Natural killer cell (primary cell): ENCODE results near the gene TLL2. TPM values are rescaled to one million over a fixed set of nuclear protein-coding genes. Genes with fewer than 3 reads are reported as not detected.
A peak's percentile ranks its signal among the peaks of the same experiment; 100 is the strongest.

Experiments used
- ATAC-seq, 3 donors: fragments of 150-1000 bp in 2 of 3; fragments of 200-7000 bp in 1 of 3; cut with Tn5 transposase; 1 replicate in 1 of 3; 2 replicates in 2 of 3; pipeline ENCODE4 v1.10.0; 2021; ENCODE audit warnings: mild to moderate bottlenecking in 2 of 3, moderate library complexity in 2 of 3
- DNase-seq, 2 donors: peaks; one replicate each; pipeline versions ENCODE4 v3.0.0 to v3.0.0-alpha.2; 2013 to 2021; ENCODE audit warnings: mixed read lengths in 1 of 2
- H3K27ac ChIP-seq: one replicate; pipeline ENCODE4 v1.5.1; 2013; ENCODE audit warnings: mild to moderate bottlenecking, low read length
- H3K27me3 ChIP-seq: one replicate; pipeline ENCODE4 v1.6.1; 2013; ENCODE audit warnings: low read length; ENCODE audit not compliant: control insufficient read depth, insufficient read depth
- H3K36me3 ChIP-seq: one replicate; pipeline ENCODE4 v1.6.1; 2013; ENCODE audit warnings: low read length; ENCODE audit not compliant: control insufficient read depth, insufficient read depth
- H3K4me1 ChIP-seq: one replicate; pipeline ENCODE4 v1.6.1; 2013; ENCODE audit warnings: low read length; ENCODE audit not compliant: control insufficient read depth, insufficient read depth
- H3K4me3 ChIP-seq: one replicate; pipeline ENCODE4 v1.5.1; 2013; ENCODE audit warnings: low read length
- H3K9me3 ChIP-seq: one replicate; pipeline ENCODE4 v1.6.1; 2013; ENCODE audit warnings: low read length; ENCODE audit not compliant: control insufficient read depth, insufficient read depth
- H3K27ac Mint-ChIP-seq, 2 donors: one replicate each; pipeline ENCODE4 v1.8.0; 2022; ENCODE audit warnings: mild to moderate bottlenecking in 2 of 2, mixed read lengths in 2 of 2, moderate library complexity in 1 of 2
- H3K27me3 Mint-ChIP-seq, 2 donors: one replicate each; pipeline ENCODE4 v1.8.0; 2022; ENCODE audit warnings: low read depth in 2 of 2, mixed read lengths in 2 of 2
- H3K36me3 Mint-ChIP-seq: one replicate; pipeline ENCODE4 v1.8.0; 2022; ENCODE audit warnings: mixed read lengths
- H3K4me1 Mint-ChIP-seq, 2 donors: one replicate each; pipeline ENCODE4 v1.8.0; 2022; ENCODE audit warnings: mixed read lengths in 2 of 2
- H3K4me3 Mint-ChIP-seq: one replicate; pipeline ENCODE4 v1.8.0; 2022; ENCODE audit warnings: mild to moderate bottlenecking, moderate library complexity, mixed read lengths
- H3K9me3 Mint-ChIP-seq, 2 donors: one replicate each; pipeline ENCODE4 v1.8.0; 2022; ENCODE audit warnings: mixed read lengths in 2 of 2
- WGBS: methylation state at CpG from one replicate; pipeline ENCODE4 v1.1.7; 2013; ENCODE audit warnings: missing lambda C conversion rate; ENCODE audit not compliant: insufficient coverage; 5-methylcytosine and 5-hydroxymethylcytosine counted together
- intact Hi-C: fragments of 100-400 bp; cut with micrococcal nuclease; formaldehyde crosslinking; loops from one replicate; pipeline ENCODE4 v1.14.2; 2022
- total RNA-seq, 4 donors: library from RNA; stranded (reverse); fragments of 120-200 nt in 1 of 4; gene quantifications; one replicate each; pipeline versions ENCODE4 v1.2.3 to v1.2.4, GENCODE V29; 2013 to 2022
- TF ChIP-seq, protein P1 (sequence below): fragments of 200-600 bp; IDR thresholded peaks from one replicate; pipeline ENCODE4 v1.8.0; 2022; ENCODE audit warnings: antibody characterized with exemption

Gene TLL2
- total RNA-seq, 3 donors from 2014 or later (not counting 1 experiment from before 2014, with no cell fraction given): not detected

DNA sequence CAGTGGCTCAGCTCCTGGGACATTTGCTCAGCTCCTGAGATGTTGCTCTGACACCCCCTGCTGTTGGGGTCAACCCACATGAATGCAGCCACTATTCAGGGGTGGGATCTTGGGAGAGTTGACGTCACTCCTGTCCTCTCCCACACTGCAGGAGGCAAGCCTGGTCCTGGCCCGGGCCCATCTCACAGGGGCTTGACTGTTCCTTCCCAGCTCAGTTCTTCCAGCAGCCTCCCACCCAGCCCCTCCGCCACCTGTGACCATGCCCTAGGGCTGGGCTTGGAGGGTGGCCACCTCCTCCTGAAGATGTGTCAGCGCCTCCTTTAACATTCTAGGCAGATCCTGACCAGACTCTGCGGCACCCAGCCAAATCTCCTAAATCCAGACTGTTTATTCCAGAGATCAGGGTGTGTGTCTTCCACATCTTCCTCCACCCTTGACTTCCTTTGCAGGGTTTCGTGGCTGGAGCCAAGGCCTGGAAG lies 135.9 kb downstream of the TLL2 start:
- no peaks in the 10 kb centered on the region for H3K9me3 Mint-ChIP-seq
- H3K27me3 Mint-ChIP-seq: peaks cover 19 to 35% of the 10 kb centered on the region in 2 donors
- no peak overlapping the region for H3K4me3 Mint-ChIP-seq
- intact Hi-C loops: no loop called here
- peaks cover 16 to 19% of the 10 kb centered on the region in 2 donors for H3K4me1 Mint-ChIP-seq
- H3K36me3 Mint-ChIP-seq: no peaks in the 10 kb centered on the region
- H3K4me3 ChIP-seq: no peak overlapping the region
- peaks cover 15% of the 10 kb centered on the region for H3K4me1 ChIP-seq
- no peaks in the 10 kb centered on the region for H3K36me3 ChIP-seq
- ATAC-seq: no peak
- 84% methylated on average over 5 of the region's 6 CpGs for WGBS
- H3K27ac Mint-ChIP-seq: no peak overlapping the region
- DNase-seq: no peak
- H3K27ac ChIP-seq: no peak overlapping the region
- H3K27me3 ChIP-seq: no peaks in the 10 kb centered on the region
- TF ChIP-seq, protein P1, sequence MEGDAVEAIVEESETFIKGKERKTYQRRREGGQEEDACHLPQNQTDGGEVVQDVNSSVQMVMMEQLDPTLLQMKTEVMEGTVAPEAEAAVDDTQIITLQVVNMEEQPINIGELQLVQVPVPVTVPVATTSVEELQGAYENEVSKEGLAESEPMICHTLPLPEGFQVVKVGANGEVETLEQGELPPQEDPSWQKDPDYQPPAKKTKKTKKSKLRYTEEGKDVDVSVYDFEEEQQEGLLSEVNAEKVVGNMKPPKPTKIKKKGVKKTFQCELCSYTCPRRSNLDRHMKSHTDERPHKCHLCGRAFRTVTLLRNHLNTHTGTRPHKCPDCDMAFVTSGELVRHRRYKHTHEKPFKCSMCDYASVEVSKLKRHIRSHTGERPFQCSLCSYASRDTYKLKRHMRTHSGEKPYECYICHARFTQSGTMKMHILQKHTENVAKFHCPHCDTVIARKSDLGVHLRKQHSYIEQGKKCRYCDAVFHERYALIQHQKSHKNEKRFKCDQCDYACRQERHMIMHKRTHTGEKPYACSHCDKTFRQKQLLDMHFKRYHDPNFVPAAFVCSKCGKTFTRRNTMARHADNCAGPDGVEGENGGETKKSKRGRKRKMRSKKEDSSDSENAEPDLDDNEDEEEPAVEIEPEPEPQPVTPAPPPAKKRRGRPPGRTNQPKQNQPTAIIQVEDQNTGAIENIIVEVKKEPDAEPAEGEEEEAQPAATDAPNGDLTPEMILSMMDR: no peak
- H3K9me3 ChIP-seq: no peaks in the 10 kb centered on the region

DNA sequence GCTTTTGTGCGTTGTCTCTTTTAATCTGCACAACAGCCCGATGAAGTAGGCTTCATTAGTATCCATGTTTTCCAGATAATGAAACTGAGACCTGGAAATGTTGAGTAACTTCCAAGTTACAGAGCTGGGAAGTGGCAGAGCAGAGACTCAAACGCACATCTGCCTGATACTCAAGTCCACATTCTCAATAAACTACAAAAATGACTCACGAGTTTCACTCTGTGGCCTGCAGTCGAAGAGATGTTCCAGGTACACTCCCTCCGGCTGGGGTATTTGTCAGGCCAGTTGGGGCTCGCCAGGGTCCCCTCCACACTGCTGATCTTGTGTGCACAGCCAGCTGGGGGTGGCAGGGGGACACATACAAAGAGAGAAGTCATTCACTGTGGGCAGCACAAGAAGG lies 137.2 kb downstream of the TLL2 start:
- peaks cover 22 to 35% of the 10 kb centered on the region in 2 donors for H3K27me3 Mint-ChIP-seq
- Histone ChIP-seq H3K4me1 (peaks cover 15% of the 10 kb centered on the region), H3K27ac (no peak overlapping the region), H3K27me3 (no peaks in the 10 kb centered on the region), H3K9me3 (no peaks in the 10 kb centered on the region), H3K36me3 (no peaks in the 10 kb centered on the region), H3K4me3 (no peak overlapping the region)
- no peak overlapping the region for H3K4me3 Mint-ChIP-seq
- H3K9me3 Mint-ChIP-seq: no peaks in the 10 kb centered on the region
- no peak overlapping the region for H3K27ac Mint-ChIP-seq
- ATAC-seq: no peak
- WGBS: 64% methylated on average over 7 of the region's 7 CpGs
- H3K4me1 Mint-ChIP-seq: peaks cover 16 to 19% of the 10 kb centered on the region in 2 donors
- no peaks in the 10 kb centered on the region for H3K36me3 Mint-ChIP-seq
- TF ChIP-seq, protein P1: no peak
- intact Hi-C loops: no loop called here
- no peak for DNase-seq

DNA sequence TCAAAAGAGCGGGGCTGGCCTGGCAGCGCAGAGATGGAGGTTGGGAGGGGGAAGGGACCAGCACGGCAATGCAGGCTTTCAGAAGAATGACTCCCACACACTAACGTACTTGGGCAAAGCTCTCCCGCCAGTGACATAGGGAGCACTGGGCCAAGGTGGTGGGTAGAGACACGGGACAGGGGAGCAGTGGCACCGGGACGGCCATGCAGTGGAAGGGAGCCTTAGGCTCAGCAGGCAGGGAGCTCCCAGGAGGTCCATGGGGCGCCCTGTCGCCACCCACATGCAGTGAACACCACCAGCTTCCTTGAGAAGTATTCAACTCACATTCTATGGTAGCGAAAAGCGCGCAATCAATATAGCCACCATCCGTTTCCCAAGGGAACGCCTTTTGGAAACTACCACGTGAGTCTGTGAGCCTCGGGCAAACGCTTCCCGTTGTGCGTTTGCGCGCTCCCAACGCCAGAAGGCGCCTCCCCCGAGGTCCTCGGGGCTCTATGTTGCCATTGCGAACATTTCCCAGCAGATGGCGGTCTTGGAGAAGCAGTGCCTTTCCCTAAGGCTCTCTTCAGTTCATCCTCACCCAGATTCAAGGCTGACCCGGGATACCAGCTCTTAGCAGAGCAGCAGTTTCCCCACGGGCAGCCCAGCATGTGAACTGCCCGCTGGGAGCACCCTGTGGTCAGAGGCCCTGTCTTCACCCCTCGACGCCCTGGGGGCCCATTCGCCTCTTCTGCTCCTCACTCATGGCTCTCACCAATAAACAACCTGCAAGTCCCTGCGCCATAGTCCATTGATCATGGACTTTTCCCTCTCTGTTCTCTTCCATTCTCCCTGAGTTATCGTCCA lies 138.5 kb downstream of the TLL2 start:
- intact Hi-C loops: no loop called here
- H3K27me3 Mint-ChIP-seq: peaks cover 22 to 35% of the 10 kb centered on the region in 2 donors
- WGBS: 8% methylated on average over 33 of the region's 36 CpGs
- Histone ChIP-seq H3K9me3 (no peaks in the 10 kb centered on the region), H3K27me3 (no peaks in the 10 kb centered on the region), H3K36me3 (no peaks in the 10 kb centered on the region), H3K27ac (no peak overlapping the region), H3K4me3 (peak overlapping the region; percentile 29), H3K4me1 (peaks cover 11% of the 10 kb centered on the region)
- DNase-seq (peak; percentile 50 to 82), ATAC-seq (peak; percentile 74 to 94 (median 94))
- H3K4me1 Mint-ChIP-seq: peaks cover 16 to 19% of the 10 kb centered on the region in 2 donors
- H3K36me3 Mint-ChIP-seq: no peaks in the 10 kb centered on the region
- H3K9me3 Mint-ChIP-seq: no peaks in the 10 kb centered on the region
- H3K27ac Mint-ChIP-seq: no peak overlapping the region
- TF ChIP-seq, protein P1: peak; percentile 88
- peak overlapping the region; percentile 52 for H3K4me3 Mint-ChIP-seq
